ENCODE data around the gene LMF1.
"Not testable (repeated sequence)": the region's sequence is repeated elsewhere in the genome, so short reads cannot be mapped to it uniquely, and the experiment has no call there.

The LMF1 gene

DNA sequence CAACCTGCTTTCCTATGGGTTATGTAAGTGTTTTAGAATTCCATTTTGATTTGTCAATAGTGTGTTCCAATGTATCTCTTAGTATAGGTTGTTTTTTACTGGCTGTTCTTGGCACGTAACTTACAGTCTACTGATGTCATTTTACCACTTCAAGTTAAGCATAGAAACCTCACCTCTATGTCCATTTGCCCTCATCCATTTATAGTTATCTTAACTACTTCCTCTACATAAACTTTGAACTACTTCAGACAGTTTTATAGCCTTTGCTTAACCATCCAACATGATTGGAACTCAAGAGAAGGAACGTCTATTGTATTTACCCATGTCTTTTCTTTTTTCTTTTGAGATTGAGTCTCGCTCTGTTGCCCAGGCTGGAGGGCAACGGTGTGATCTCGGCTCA, 105.8 kb downstream of the LMF1 start:
- Histone ChIP-seq H3K9me3 (no peaks in the 10 kb centered on the region), H3K27me3 (no peaks in the 10 kb centered on the region), H3K4me3 (ENCODE audit: low read depth, low read length) (no peak overlapping the region), H3K36me3 (no peaks in the 10 kb centered on the region), H3K4me1 (no peaks in the 10 kb centered on the region)
- no peak for TF ChIP-seq CTCF (IDR thresholded peaks at IDR 0.05; ENCODE audit: low read depth, low read length)
- DNase-seq: no peak

- no peak for TF ChIP-seq CTCF (IDR thresholded peaks at IDR 0.05; ENCODE audit: low read depth, low read length)
- Histone ChIP-seq H3K9me3 (no peaks in the 10 kb centered on the region; the same call in 1 of the 2 replicates), H3K4me1 (no peaks in the 10 kb centered on the region), H3K27me3 (no peaks in the 10 kb centered on the region), H3K36me3 (no peaks in the 10 kb centered on the region), H3K4me3 (ENCODE audit: low read depth, low read length) (no peak overlapping the region)
- DNase-seq: no peak
Observed at GRCh38 chr16:861446-861845, 109.3 kb downstream of the LMF1 start.

GRCh38 chr16:860891-861290, 109.9 kb downstream of the LMF1 start:
- no peaks in the 10 kb centered on the region for H3K4me1 ChIP-seq
- no peak for TF ChIP-seq CTCF (IDR thresholded peaks at IDR 0.05; ENCODE audit: low read depth, low read length)
- H3K9me3 ChIP-seq: no peaks in the 10 kb centered on the region; the same call in 1 of the 2 replicates
- no peaks in the 10 kb centered on the region for H3K36me3 ChIP-seq
- no peak overlapping the region for H3K4me3 ChIP-seq (ENCODE audit: low read depth, low read length)
- no peak for DNase-seq
- no peaks in the 10 kb centered on the region for H3K27me3 ChIP-seq

GRCh38 chr16:858971-859370, 111.8 kb downstream of the LMF1 start:
- not testable (repeated sequence) for H3K36me3 ChIP-seq

DNA sequence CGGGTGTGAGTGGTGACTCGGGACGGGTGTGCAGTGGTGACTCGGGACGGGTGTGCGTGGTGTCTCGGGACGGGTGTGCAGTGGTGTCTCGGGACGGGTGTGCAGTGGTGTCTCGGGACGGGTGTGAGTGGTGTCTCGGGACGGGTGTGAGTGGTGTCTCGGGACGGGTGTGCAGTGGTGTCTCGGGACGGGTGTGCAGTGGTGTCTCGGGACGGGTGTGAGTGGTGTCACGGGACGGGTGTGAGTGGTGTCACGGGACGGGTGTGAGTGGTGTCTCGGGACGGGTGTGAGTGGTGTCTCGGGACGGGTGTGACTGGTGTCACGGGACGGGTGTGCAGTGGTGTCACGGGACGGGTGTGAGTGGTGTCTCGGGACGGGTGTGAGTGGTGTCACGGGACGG, 112.3 kb downstream of the LMF1 start:
- not testable (repeated sequence) for H3K4me3 ChIP-seq (ENCODE audit: low read depth, low read length); H3K27me3 ChIP-seq; H3K9me3 ChIP-seq; H3K36me3 ChIP-seq; H3K4me1 ChIP-seq; DNase-seq

More at GRCh38 chr16:858971-859370, 111.8 kb downstream of the LMF1 start:
- H3K9me3 ChIP-seq; H3K27me3 ChIP-seq; DNase-seq; H3K4me3 ChIP-seq (ENCODE audit: low read depth, low read length); H3K4me1 ChIP-seq: not testable (repeated sequence)

DNA sequence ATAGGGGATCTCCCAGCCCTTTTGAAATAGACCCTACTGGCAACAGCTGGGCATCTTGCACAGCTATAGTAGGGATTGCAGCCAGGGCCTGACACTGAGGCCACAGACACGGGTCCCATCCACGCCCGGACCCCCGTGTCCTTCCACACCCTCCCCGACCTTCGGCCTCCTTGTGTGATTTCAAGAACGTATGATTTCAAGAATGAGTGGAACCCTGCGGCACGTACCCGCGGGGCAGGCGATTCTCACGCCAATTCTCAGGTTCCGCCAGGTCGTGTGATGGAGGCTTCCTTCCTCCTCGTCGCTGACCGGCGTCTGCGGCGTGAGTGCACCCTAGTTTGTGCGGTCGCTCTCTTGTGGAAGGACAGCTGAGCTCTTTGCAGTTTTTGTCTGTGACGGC, 114.0 kb downstream of the LMF1 start:
- Histone ChIP-seq H3K36me3 (no peaks in the 10 kb centered on the region), H3K27me3 (no peaks in the 10 kb centered on the region), H3K4me3 (ENCODE audit: low read depth, low read length) (no peak overlapping the region), H3K9me3 (no peaks in the 10 kb centered on the region; the same call in 1 of the 2 replicates), H3K4me1 (no peaks in the 10 kb centered on the region)
- DNase-seq: no peak
- no peak for TF ChIP-seq CTCF (IDR thresholded peaks at IDR 0.05; ENCODE audit: low read depth, low read length)

DNA sequence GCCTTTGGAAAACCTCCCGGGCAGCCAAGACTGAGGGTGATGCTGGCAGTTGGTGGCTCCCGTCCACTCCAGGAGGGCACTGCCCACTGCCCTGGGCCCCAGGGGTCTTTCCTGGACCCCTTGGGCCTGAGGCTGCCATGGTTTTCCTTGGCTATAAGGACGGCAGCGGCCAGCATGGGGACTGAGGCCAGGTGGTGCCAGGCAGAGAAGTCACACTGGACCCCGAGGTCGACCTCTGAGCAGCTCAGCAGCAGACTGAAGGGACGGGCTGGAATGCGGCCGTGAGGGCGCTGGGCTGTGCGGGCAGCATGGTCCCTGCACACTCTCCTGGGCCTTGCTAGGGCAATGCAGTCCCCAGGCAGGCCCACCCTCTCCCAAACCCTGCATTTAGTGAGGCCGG, 114.7 kb downstream of the LMF1 start:
- Histone ChIP-seq H3K9me3 (peaks cover 5% of the 10 kb centered on the region; the same call in 1 of the 2 replicates), H3K36me3 (no peaks in the 10 kb centered on the region)

More for the DNA sequence above, 114.7 kb downstream of the LMF1 start:
- no peaks in the 10 kb centered on the region for H3K27me3 ChIP-seq
- DNase-seq: no peak
- TF ChIP-seq CTCF (IDR thresholded peaks at IDR 0.05; ENCODE audit: low read depth, low read length): no peak
- H3K4me1 ChIP-seq: no peaks in the 10 kb centered on the region
- no peak overlapping the region for H3K4me3 ChIP-seq (ENCODE audit: low read depth, low read length)
